ENCODE data around the gene CISTR. TPM values are rescaled to one million over a fixed set of nuclear protein-coding genes. Genes with fewer than 3 reads are reported as not detected.

The CISTR gene
- total and polyA plus RNA-seq, 2 donors (not counting 3 experiments of a cell fraction or from before 2014, with no cell fraction given), result not detected

DNA sequence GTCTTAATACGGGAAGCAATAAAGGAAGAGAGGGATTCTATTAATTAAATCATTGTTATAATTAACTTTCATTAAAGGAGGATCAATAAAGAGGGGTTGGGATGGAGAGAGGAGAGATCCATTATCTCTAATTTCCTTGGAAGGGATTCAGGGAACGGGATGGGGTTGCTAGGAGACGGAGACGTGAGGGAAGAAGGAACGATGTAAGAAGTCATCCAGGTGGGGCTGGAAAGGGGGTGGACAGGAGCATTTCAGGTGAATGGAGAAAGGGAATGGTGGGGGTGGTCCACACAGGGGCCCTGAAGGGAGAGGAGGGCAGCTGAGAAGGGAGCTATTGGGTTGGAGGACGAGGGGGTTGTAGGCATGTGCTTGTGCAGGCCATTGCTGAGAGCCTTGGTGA, 41.7 kb downstream of the CISTR start:
- Histone ChIP-seq H3K36me3 (ENCODE audit: control insufficient read depth in 2 of 2, extremely low read depth in 1 of 2, insufficient read depth in 2 of 2, low read length in 2 of 2) (peaks cover 0 to 27% of the 10 kb centered on the region in 2 experiments), H2AFZ (ENCODE audit: low read depth, low read length) (no peak overlapping the region), H3K27me3 (ENCODE audit: control insufficient read depth in 2 of 2, insufficient read depth in 2 of 2, low read length in 2 of 2) (peaks cover 9 to 13% of the 10 kb centered on the region in 2 experiments), H4K20me1 (replicated peaks; ENCODE audit: control insufficient read depth, extremely low read depth, insufficient read depth, low read length) (no peaks in the 10 kb centered on the region), H3K27ac (ENCODE audit: insufficient read depth, low read depth, low read length) (no peak overlapping the region), H3K9ac (replicated peaks; ENCODE audit: extremely low read depth, insufficient read depth, low read length) (no peak overlapping the region), H3K79me2 (ENCODE audit: control insufficient read depth, insufficient read depth, low read length) (no peaks in the 10 kb centered on the region), H3K9me1 (replicated peaks; ENCODE audit: control insufficient read depth, extremely low read depth, insufficient read depth, low read length) (no peaks in the 10 kb centered on the region), H3K4me1 (ENCODE audit: control insufficient read depth, extremely low read depth, insufficient read depth, low read length) (no peaks in the 10 kb centered on the region), H3K4me2 (ENCODE audit: insufficient read depth, low read length) (no peak overlapping the region), H3K4me3 (replicated peaks in 1 of 3; ENCODE audit: insufficient read depth in 1 of 3, low read depth in 1 of 3, low read length in 3 of 3) (no peak overlapping the region), H3K9me3 (replicated peaks; ENCODE audit: control insufficient read depth, insufficient read depth, low read length) (no peaks in the 10 kb centered on the region)
- POLR2A ChIA-PET, result no interaction called here
- DNase-seq (ENCODE audit: low read depth, low spot score) (no peak), FAIRE-seq (no peak)
- BruUV-seq (replicated peaks), result no TSS peak
- dilution Hi-C loops (cut with MboI; ENCODE audit: extremely low pct_ligation_motif_present, low sequenced_read_pairs) (no loop called here), intact Hi-C loops (cut with micrococcal nuclease) (no loop called here)
- CTCF ChIA-PET, result interaction anchor here (1.0 to 20.3 kb wide), 2 partner anchors 18 to 33 kb away, joined by 3 to 719 read pairs; no protein-coding TSS in a partner anchor
- no peak for TF ChIP-seq POLR2AphosphoS5 (IDR thresholded peaks at IDR 0.05; ENCODE audit: insufficient read depth, low read depth, low read length)

DNA sequence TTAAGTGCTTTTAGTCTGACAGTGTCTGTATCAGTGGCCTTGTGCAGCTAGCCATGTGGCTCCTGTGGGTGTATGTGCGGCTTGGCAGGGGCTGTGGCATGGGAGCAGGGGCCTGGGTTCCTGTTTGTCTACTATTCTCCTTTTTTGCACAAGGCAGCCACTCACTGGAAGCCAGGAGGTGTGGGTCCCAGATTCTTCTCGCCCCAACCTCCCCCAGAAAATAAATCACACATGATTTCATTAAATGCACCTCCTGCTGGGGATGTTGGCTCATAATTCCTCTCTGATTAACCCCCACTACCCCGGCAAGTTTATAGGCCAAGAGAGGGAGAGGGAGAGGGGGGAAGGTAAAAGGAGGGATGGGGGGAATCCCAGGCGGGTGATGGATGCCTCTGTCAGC, 42.1 kb downstream of the CISTR start:
- DNase-seq (ENCODE audit: low read depth, low spot score) (no peak), FAIRE-seq (no peak)
- CTCF ChIA-PET, result interaction anchor here (1.0 to 20.3 kb wide), 2 partner anchors 18 to 33 kb away, joined by 3 to 719 read pairs; no protein-coding TSS in a partner anchor
- Histone ChIP-seq H3K4me3 (replicated peaks in 1 of 3; ENCODE audit: insufficient read depth in 1 of 3, low read depth in 1 of 3, low read length in 3 of 3) (no peak overlapping the region), H4K20me1 (replicated peaks; ENCODE audit: control insufficient read depth, extremely low read depth, insufficient read depth, low read length) (no peaks in the 10 kb centered on the region), H3K4me2 (ENCODE audit: insufficient read depth, low read length) (no peak overlapping the region), H3K36me3 (ENCODE audit: control insufficient read depth in 2 of 2, extremely low read depth in 1 of 2, insufficient read depth in 2 of 2, low read length in 2 of 2) (peaks cover 0 to 23% of the 10 kb centered on the region in 2 experiments), H3K9ac (replicated peaks; ENCODE audit: extremely low read depth, insufficient read depth, low read length) (no peak overlapping the region), H3K4me1 (ENCODE audit: control insufficient read depth, extremely low read depth, insufficient read depth, low read length) (no peaks in the 10 kb centered on the region), H3K9me1 (replicated peaks; ENCODE audit: control insufficient read depth, extremely low read depth, insufficient read depth, low read length) (no peaks in the 10 kb centered on the region), H3K27ac (ENCODE audit: insufficient read depth, low read depth, low read length) (no peak overlapping the region), H3K27me3 (ENCODE audit: control insufficient read depth in 2 of 2, insufficient read depth in 2 of 2, low read length in 2 of 2) (peaks cover 11 to 13% of the 10 kb centered on the region in 2 experiments), H2AFZ (ENCODE audit: low read depth, low read length) (no peak overlapping the region), H3K79me2 (ENCODE audit: control insufficient read depth, insufficient read depth, low read length) (no peaks in the 10 kb centered on the region), H3K9me3 (replicated peaks; ENCODE audit: control insufficient read depth, insufficient read depth, low read length) (no peaks in the 10 kb centered on the region)
- no TSS peak for BruUV-seq (replicated peaks)
- intact Hi-C loops (cut with micrococcal nuclease) (no loop called here), dilution Hi-C loops (cut with MboI; ENCODE audit: extremely low pct_ligation_motif_present, low sequenced_read_pairs) (no loop called here)
- TF ChIP-seq EZH2 (IDR thresholded peaks at IDR 0.05; ENCODE audit: borderline replicate concordance, low read depth, low read length, severe bottlenecking), result no peak
- TF ChIP-seq, protein P1, sequence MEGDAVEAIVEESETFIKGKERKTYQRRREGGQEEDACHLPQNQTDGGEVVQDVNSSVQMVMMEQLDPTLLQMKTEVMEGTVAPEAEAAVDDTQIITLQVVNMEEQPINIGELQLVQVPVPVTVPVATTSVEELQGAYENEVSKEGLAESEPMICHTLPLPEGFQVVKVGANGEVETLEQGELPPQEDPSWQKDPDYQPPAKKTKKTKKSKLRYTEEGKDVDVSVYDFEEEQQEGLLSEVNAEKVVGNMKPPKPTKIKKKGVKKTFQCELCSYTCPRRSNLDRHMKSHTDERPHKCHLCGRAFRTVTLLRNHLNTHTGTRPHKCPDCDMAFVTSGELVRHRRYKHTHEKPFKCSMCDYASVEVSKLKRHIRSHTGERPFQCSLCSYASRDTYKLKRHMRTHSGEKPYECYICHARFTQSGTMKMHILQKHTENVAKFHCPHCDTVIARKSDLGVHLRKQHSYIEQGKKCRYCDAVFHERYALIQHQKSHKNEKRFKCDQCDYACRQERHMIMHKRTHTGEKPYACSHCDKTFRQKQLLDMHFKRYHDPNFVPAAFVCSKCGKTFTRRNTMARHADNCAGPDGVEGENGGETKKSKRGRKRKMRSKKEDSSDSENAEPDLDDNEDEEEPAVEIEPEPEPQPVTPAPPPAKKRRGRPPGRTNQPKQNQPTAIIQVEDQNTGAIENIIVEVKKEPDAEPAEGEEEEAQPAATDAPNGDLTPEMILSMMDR (IDR thresholded peaks at IDR 0.05; ENCODE audit: extremely low read depth in 1 of 2, insufficient read depth in 1 of 2, low read depth in 1 of 2, low read length in 2 of 2), result no peak
- TF ChIP-seq POLR2AphosphoS5 (IDR thresholded peaks at IDR 0.05; ENCODE audit: insufficient read depth, low read depth, low read length), result no peak
- no peak for TF ChIP-seq FOS (IDR thresholded peaks at IDR 0.05; ENCODE audit: borderline replicate concordance, insufficient read depth, low read length)
- no peak for TF ChIP-seq JUN (IDR thresholded peaks at IDR 0.05; ENCODE audit: borderline replicate concordance, insufficient read depth, insufficient read length, low read depth)
- no peak for TF ChIP-seq MYC (IDR thresholded peaks at IDR 0.05; ENCODE audit: low read depth, low read length)
- no peak for TF ChIP-seq GATA2 (IDR thresholded peaks at IDR 0.05; ENCODE audit: insufficient read depth, insufficient read length, low read depth, low read length)
- TF ChIP-seq, protein P2, sequence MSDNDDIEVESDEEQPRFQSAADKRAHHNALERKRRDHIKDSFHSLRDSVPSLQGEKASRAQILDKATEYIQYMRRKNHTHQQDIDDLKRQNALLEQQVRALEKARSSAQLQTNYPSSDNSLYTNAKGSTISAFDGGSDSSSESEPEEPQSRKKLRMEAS (IDR thresholded peaks at IDR 0.05; ENCODE audit: insufficient read depth, insufficient read length), result no peak
- no peak for TF ChIP-seq POLR2A (IDR thresholded peaks at IDR 0.05; ENCODE audit: low read depth, low read length)
- POLR2A ChIA-PET, result no interaction called here

Measured in endothelial cell of umbilical vein (primary cell).